HS-27A (cell line): Measurements from ENCODE around the gene GALNT9.
"Not testable (repeated sequence)": the region's sequence is repeated elsewhere in the genome, so short reads cannot be mapped to it uniquely, and the experiment has no call there.

ENCODE experiments used
- DNase-seq: peaks from one replicate; pipeline ENCODE4 v3.0.0-alpha.2; 2012; ENCODE audit warnings: low read depth, missing footprints

GALNT9 gene

GRCh38 chr12:132329036-132329719 lies at the start of gene GALNT9:
TSS of gene GALNT9 (minus strand) at chr12:132329589. CDS start at chr12:132329203, 386 bp downstream.
- no peak for DNase-seq

GRCh38 chr12:132379057-132379456 lies 49.7 kb upstream of the GALNT9 start:
- DNase-seq = not testable (repeated sequence)

GRCh38 chr12:132377147-132377546 lies 47.8 kb upstream of the GALNT9 start:
- no peak for DNase-seq

- no peak for DNase-seq
These were observed 47.1 kb upstream of the GALNT9 start for GRCh38 chr12:132376464-132376830.

GRCh38 chr12:132375747-132376463 lies 46.5 kb upstream of the GALNT9 start:
- DNase-seq = no peak

GRCh38 chr12:132374612-132375445 lies 45.4 kb upstream of the GALNT9 start:
- DNase-seq = no peak

- no peak for DNase-seq
These were observed 44.7 kb upstream of the GALNT9 start for GRCh38 chr12:132373901-132374611.

GRCh38 chr12:132367852-132368251 lies 38.5 kb upstream of the GALNT9 start:
- DNase-seq = no peak

- no peak for DNase-seq
These were observed 37.9 kb upstream of the GALNT9 start for GRCh38 chr12:132367071-132367851.

- DNase-seq = no peak
These were observed 37.0 kb upstream of the GALNT9 start for GRCh38 chr12:132366341-132366861.

GRCh38 chr12:132365226-132365625 lies 35.8 kb upstream of the GALNT9 start:
- no peak for DNase-seq

- DNase-seq = no peak
These were observed 35.0 kb upstream of the GALNT9 start for GRCh38 chr12:132364348-132364902.

GRCh38 chr12:132363661-132364347 lies 34.4 kb upstream of the GALNT9 start:
- DNase-seq = no peak

- DNase-seq = no peak
These were observed 33.7 kb upstream of the GALNT9 start for GRCh38 chr12:132362996-132363660.

- DNase-seq = no peak
These were observed 31.8 kb upstream of the GALNT9 start for GRCh38 chr12:132360906-132361777.

- no peak for DNase-seq
These were observed 31.0 kb upstream of the GALNT9 start for GRCh38 chr12:132360410-132360809.

GRCh38 chr12:132359971-132360370 lies 30.6 kb upstream of the GALNT9 start:
- DNase-seq = no peak

- no peak for DNase-seq
These were observed 30.2 kb upstream of the GALNT9 start for GRCh38 chr12:132359551-132359950.
